ENCODE data around the gene HPSE2. TPM values are rescaled to one million over a fixed set of nuclear protein-coding genes. Genes with fewer than 3 reads are reported as not detected.

HPSE2 gene
- total RNA-seq, 2 donors from 2014 or later, result 1.0 to 1.8 TPM

DNA sequence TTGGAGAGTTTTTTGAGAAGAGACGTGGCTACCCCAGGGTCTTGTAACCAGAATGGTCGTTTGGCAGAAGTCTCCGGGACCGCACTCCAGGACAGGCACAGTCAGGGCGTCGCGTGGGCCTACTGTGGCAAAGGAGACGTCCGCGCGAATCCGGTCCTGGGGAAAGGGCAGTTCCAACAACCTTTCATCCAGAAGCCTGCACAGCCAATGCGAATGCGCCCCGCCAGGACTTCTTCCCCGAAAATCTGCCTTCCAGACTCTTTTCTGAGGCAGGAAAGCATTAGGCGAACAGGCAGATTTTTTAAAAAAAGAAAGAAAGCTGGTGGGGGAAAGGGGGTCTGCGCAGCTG is 2.0 kb downstream of the HPSE2 start:
- TF ChIP-seq, protein P1, sequence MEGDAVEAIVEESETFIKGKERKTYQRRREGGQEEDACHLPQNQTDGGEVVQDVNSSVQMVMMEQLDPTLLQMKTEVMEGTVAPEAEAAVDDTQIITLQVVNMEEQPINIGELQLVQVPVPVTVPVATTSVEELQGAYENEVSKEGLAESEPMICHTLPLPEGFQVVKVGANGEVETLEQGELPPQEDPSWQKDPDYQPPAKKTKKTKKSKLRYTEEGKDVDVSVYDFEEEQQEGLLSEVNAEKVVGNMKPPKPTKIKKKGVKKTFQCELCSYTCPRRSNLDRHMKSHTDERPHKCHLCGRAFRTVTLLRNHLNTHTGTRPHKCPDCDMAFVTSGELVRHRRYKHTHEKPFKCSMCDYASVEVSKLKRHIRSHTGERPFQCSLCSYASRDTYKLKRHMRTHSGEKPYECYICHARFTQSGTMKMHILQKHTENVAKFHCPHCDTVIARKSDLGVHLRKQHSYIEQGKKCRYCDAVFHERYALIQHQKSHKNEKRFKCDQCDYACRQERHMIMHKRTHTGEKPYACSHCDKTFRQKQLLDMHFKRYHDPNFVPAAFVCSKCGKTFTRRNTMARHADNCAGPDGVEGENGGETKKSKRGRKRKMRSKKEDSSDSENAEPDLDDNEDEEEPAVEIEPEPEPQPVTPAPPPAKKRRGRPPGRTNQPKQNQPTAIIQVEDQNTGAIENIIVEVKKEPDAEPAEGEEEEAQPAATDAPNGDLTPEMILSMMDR (IDR thresholded peaks at IDR 0.05), result no peak
- Histone ChIP-seq H3K36me3 (no peaks in the 10 kb centered on the region), H3K4me1 (no peaks in the 10 kb centered on the region), H3K9ac (ENCODE audit: low read depth in 2 of 2, low read length in 2 of 2) (peak overlapping the region in 1 of 2 donors; percentile 48), H3K27ac (peak overlapping the region; percentile 9), H3K4me3 (peak overlapping the region; percentile 27), H3K9me3 (no peaks in the 10 kb centered on the region), H3K27me3 (peaks cover 57% of the 10 kb centered on the region)
- intact Hi-C loops (cut with DNase I), result no loop called here
- DNase-seq, result no peak

DNA sequence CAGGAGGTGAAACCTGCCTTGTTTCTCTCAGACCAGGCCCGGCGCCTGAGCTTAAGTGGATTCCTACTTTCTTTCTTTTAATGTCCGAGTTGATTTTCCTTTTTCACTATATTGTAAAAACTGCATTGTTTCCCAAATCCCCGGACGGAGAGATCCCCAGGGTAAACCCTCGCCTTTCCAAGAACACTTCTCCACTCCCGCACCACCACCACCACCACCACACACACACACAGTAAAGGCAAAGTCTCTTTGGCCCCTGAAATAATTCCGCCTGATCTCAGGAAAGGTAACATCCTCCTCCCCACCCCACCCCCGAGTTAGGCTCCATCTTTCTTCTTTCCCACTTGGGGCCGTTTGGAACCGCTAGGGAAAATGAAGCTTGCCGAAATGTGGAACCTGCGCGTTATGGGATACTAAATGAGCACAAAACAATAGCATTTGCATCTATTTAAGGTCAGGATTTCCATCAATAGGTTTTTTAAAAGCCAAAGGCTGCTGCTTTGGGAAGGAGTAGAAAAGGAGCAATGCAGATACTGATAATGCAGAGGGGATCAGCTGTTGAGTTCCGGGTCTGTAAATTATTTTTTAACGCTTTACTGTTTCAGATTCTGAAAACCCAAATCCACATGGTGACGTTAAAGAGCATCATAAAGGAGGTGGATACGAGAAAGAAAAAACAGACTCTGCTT is 2.5 kb downstream of the HPSE2 start:
- H3K9ac ChIP-seq (ENCODE audit: low read depth in 2 of 2, low read length in 2 of 2), result no peak overlapping the region
- no peak overlapping the region for H3K27ac ChIP-seq
- no peaks in the 10 kb centered on the region for H3K36me3 ChIP-seq
- no peak for DNase-seq
- H3K4me3 ChIP-seq, result no peak overlapping the region
- H3K9me3 ChIP-seq, result no peaks in the 10 kb centered on the region
- no peaks in the 10 kb centered on the region for H3K4me1 ChIP-seq
- intact Hi-C loops (cut with DNase I), result no loop called here
- TF ChIP-seq, protein P1 (IDR thresholded peaks at IDR 0.05), result no peak
- H3K27me3 ChIP-seq, result peaks cover 57% of the 10 kb centered on the region

DNA sequence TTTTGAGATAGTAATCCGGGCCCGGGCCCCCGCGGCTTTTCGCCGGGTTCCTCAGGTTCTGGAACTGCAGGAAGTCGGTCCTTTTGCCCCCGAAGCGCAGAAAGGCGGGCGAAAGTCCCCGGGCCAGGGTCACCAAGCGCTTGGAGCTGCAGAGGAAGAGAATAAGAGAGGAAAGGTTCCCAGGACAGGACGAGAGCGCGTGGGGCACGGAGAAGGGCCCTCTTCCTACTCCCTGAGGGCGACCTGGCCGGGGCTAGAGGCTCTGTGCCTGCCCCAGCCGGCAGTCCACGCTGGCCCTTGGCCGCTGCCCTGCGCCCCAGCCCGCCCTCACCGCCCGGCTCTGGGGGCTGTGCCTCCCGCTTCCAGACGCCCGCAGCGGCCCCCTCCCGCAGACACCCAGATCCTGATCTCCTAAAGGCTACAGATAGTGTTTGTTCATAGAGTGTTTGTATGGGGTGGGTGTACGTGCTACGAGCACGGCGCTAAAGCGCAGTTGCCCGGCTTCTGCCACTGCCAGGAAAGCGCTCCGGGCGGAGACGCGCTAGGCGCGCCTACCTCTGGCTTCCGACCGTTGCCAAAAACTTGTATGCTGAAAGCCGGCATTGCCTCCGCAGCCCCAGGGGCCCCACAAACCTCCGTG is 3.2 kb downstream of the HPSE2 start:
- H3K4me1 ChIP-seq, result no peaks in the 10 kb centered on the region
- intact Hi-C loops (cut with DNase I), result no loop called here
- peaks cover 55% of the 10 kb centered on the region for H3K27me3 ChIP-seq
- no peaks in the 10 kb centered on the region for H3K36me3 ChIP-seq
- H3K27ac ChIP-seq, result no peak overlapping the region
- DNase-seq, result peak; percentile 17
- no peak overlapping the region for H3K4me3 ChIP-seq
- no peaks in the 10 kb centered on the region for H3K9me3 ChIP-seq
- TF ChIP-seq, protein P1 (IDR thresholded peaks at IDR 0.05), result no peak
- H3K9ac ChIP-seq (ENCODE audit: low read depth in 2 of 2, low read length in 2 of 2), result peak overlapping the region in 1 of 2 donors; percentile 24

DNA sequence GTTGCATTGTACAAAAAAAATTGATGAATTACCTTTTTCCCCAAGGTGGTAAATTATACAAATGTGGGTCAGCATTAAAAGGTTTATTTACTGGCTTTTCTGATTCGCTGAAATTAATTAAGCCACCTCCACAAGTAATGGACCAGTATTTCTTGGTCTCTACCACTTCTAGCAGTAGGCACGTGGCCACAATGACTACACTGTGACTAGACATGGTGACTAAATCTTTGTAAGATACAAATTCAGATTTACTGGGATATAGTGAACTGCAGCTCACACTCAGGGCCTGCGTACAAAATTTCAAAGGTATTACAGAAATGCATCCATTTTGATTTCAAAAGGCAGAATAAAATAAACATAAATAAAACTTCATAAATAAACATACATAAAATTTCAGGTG is 10.9 kb downstream of the HPSE2 start:
- intact Hi-C loops (cut with DNase I), result no loop called here
- H3K36me3 ChIP-seq, result no peaks in the 10 kb centered on the region
- no peak overlapping the region for H3K9ac ChIP-seq (ENCODE audit: low read depth in 2 of 2, low read length in 2 of 2)
- no peaks in the 10 kb centered on the region for H3K9me3 ChIP-seq
- H3K27ac ChIP-seq, result no peak overlapping the region
- H3K4me3 ChIP-seq, result no peak overlapping the region
- no peak for DNase-seq
- H3K4me1 ChIP-seq, result no peaks in the 10 kb centered on the region
- H3K27me3 ChIP-seq, result no peaks in the 10 kb centered on the region
- TF ChIP-seq, protein P1 (IDR thresholded peaks at IDR 0.05), result no peak

DNA sequence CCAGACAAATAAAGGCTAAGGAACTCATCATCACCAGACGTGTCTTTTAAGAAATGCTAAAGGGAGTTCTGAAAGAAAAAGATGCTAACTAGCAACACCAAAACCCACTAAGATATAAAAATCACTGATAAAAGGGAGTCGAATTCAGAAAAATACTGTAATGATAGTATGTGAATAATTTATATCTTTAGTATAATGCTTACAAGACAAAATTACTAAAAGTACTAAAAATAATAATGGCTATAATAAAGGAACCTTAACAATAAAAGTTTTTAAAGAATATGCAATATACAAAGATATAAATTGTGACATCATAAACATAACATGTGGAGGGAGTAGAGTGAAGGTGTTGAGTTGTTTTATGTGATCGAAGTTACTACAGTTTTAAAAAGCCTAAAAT is 28.3 kb downstream of the HPSE2 start:
- no peak for DNase-seq
- Histone ChIP-seq H3K9ac (ENCODE audit: low read depth in 2 of 2, low read length in 2 of 2) (no peak overlapping the region), H3K9me3 (no peaks in the 10 kb centered on the region), H3K4me3 (no peak overlapping the region), H3K4me1 (no peaks in the 10 kb centered on the region), H3K27me3 (no peaks in the 10 kb centered on the region), H3K27ac (no peak overlapping the region), H3K36me3 (no peaks in the 10 kb centered on the region)
- TF ChIP-seq, protein P1 (IDR thresholded peaks at IDR 0.05), result no peak
- intact Hi-C loops (cut with DNase I), result no loop called here

Data from colonic mucosa (tissue), 4 donors.